ENCODE measurements around the gene HLA-DRA.

Gene HLA-DRA

GRCh38 chr6:32483968-32484613 is 44.4 kb downstream of the HLA-DRA start:
- no peak for DNase-seq

GRCh38 chr6:32484614-32484998 is 44.9 kb downstream of the HLA-DRA start:
- no peak for DNase-seq

GRCh38 chr6:32488083-32488482 is 48.4 kb downstream of the HLA-DRA start:
- no peak for DNase-seq

- DNase-seq: no peak
Observed at GRCh38 chr6:32491700-32492099, 52.0 kb downstream of the HLA-DRA start.

GRCh38 chr6:32492351-32492750 is 52.7 kb downstream of the HLA-DRA start:
- DNase-seq: no peak

Data from stimulated activated CD4-positive, alpha-beta T cell treated with anti-CD3 and anti-CD28 coated beads, Interleukin-4, amount 100 ng/mL, for 24 hours (primary cell).